ENCODE results near the gene PRDM16.

PRDM16 gene

DNA sequence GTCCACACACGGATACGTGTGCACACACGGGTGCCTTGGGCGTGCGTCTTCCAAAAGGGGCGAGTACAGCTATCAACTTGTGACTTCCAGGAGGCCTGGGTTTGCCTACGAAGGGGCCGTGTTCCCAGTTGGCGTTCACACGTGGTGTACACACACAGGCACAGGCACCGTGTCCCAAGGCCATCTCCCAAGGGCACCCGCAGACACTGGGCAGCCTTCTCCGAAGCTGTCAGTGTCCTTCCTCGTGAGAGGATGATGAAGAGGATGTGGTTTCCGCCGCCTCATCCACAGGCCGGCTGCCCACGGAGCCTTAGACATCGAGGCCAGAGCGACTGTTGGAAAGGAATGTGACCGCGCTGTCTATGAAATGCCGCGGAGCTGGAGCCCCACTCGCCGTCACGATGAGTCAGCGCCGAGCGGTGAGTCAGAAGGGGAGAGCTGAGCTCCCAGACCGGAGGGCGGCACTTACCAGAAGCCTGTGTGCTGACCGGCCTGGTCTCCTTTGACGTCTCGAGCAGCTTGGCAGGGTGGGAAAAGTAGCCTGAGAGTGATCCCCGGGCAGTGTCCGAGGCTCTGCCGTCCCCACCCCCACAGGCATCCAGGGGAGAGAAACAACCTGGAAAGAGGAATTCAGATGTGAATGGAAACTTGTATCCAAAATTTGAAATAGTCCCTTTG, 244.0 kb downstream of the PRDM16 start:
- H3K4me1 Mint-ChIP-seq (ENCODE audit: low read depth): peaks cover 21% of the 10 kb centered on the region
- intact Hi-C loops (cut with micrococcal nuclease): no loop called here
- H3K27me3 Mint-ChIP-seq: peaks cover 31% of the 10 kb centered on the region
- peaks cover 11% of the 10 kb centered on the region for H3K9me3 Mint-ChIP-seq
- no peak overlapping the region for H3K27ac Mint-ChIP-seq
- no peaks in the 10 kb centered on the region for H3K36me3 Mint-ChIP-seq (ENCODE audit: low read depth)
- H3K4me3 Mint-ChIP-seq: no peak overlapping the region

GRCh38 chr1:3313576-3313950, 244.6 kb downstream of the PRDM16 start:
- H3K27ac Mint-ChIP-seq: no peak overlapping the region
- no peak overlapping the region for H3K4me3 Mint-ChIP-seq
- peaks cover 11% of the 10 kb centered on the region for H3K9me3 Mint-ChIP-seq
- H3K4me1 Mint-ChIP-seq (ENCODE audit: low read depth): peaks cover 21% of the 10 kb centered on the region
- intact Hi-C loops (cut with micrococcal nuclease): no loop called here
- H3K36me3 Mint-ChIP-seq (ENCODE audit: low read depth): no peaks in the 10 kb centered on the region
- peaks cover 31% of the 10 kb centered on the region for H3K27me3 Mint-ChIP-seq

GRCh38 chr1:3314491-3315381, 245.7 kb downstream of the PRDM16 start:
- no peak overlapping the region for H3K27ac Mint-ChIP-seq
- H3K27me3 Mint-ChIP-seq: peaks cover 31% of the 10 kb centered on the region

GRCh38 chr1:3315399-3316339, 246.7 kb downstream of the PRDM16 start:
- Mint-ChIP-seq H3K4me1 (ENCODE audit: low read depth) (peaks cover 21% of the 10 kb centered on the region), H3K27ac (no peak overlapping the region), H3K36me3 (ENCODE audit: low read depth) (no peaks in the 10 kb centered on the region), H3K4me3 (no peak overlapping the region), H3K27me3 (peaks cover 31% of the 10 kb centered on the region), H3K9me3 (peaks cover 11% of the 10 kb centered on the region)
- intact Hi-C loops (cut with micrococcal nuclease): no loop called here

More at GRCh38 chr1:3314491-3315381, 245.7 kb downstream of the PRDM16 start:
- Mint-ChIP-seq H3K9me3 (peaks cover 11% of the 10 kb centered on the region), H3K4me3 (no peak overlapping the region), H3K4me1 (ENCODE audit: low read depth) (peaks cover 21% of the 10 kb centered on the region), H3K36me3 (ENCODE audit: low read depth) (no peaks in the 10 kb centered on the region)
- intact Hi-C loops (cut with micrococcal nuclease): no loop called here

GRCh38 chr1:3316340-3316943, 247.4 kb downstream of the PRDM16 start:
- Mint-ChIP-seq H3K27ac (no peak overlapping the region), H3K4me1 (ENCODE audit: low read depth) (peaks cover 21% of the 10 kb centered on the region), H3K27me3 (peaks cover 31% of the 10 kb centered on the region), H3K4me3 (no peak overlapping the region), H3K9me3 (peaks cover 11% of the 10 kb centered on the region), H3K36me3 (ENCODE audit: low read depth) (no peaks in the 10 kb centered on the region)
- intact Hi-C loops (cut with micrococcal nuclease): no loop called here

- Mint-ChIP-seq H3K27ac (no peak overlapping the region), H3K9me3 (peaks cover 11% of the 10 kb centered on the region), H3K4me1 (ENCODE audit: low read depth) (peaks cover 21% of the 10 kb centered on the region)
Measured at GRCh38 chr1:3317456-3317855, 248.5 kb downstream of the PRDM16 start.

GRCh38 chr1:3318329-3318728, 249.3 kb downstream of the PRDM16 start:
- intact Hi-C loops (cut with micrococcal nuclease): no loop called here
- Mint-ChIP-seq H3K4me3 (no peak overlapping the region), H3K36me3 (ENCODE audit: low read depth) (no peaks in the 10 kb centered on the region), H3K27me3 (peaks cover 29% of the 10 kb centered on the region), H3K27ac (no peak overlapping the region), H3K9me3 (peaks cover 11% of the 10 kb centered on the region), H3K4me1 (ENCODE audit: low read depth) (peaks cover 12% of the 10 kb centered on the region)

More at GRCh38 chr1:3317456-3317855, 248.5 kb downstream of the PRDM16 start:
- intact Hi-C loops (cut with micrococcal nuclease): no loop called here
- H3K4me3 Mint-ChIP-seq: no peak overlapping the region
- no peaks in the 10 kb centered on the region for H3K36me3 Mint-ChIP-seq (ENCODE audit: low read depth)
- H3K27me3 Mint-ChIP-seq: peaks cover 29% of the 10 kb centered on the region

GRCh38 chr1:3319874-3320245, 250.9 kb downstream of the PRDM16 start:
- Mint-ChIP-seq H3K36me3 (ENCODE audit: low read depth) (no peaks in the 10 kb centered on the region), H3K27ac (no peak overlapping the region), H3K9me3 (peaks cover 11% of the 10 kb centered on the region), H3K4me3 (no peak overlapping the region), H3K4me1 (ENCODE audit: low read depth) (peaks cover 8% of the 10 kb centered on the region), H3K27me3 (peaks cover 22% of the 10 kb centered on the region)
- intact Hi-C loops (cut with micrococcal nuclease): no loop called here

GRCh38 chr1:3320246-3321152, 251.5 kb downstream of the PRDM16 start:
- H3K36me3 Mint-ChIP-seq (ENCODE audit: low read depth): no peaks in the 10 kb centered on the region
- no peak overlapping the region for H3K27ac Mint-ChIP-seq
- H3K27me3 Mint-ChIP-seq: peaks cover 20% of the 10 kb centered on the region
- no peak overlapping the region for H3K4me3 Mint-ChIP-seq
- H3K4me1 Mint-ChIP-seq (ENCODE audit: low read depth): peaks cover 8% of the 10 kb centered on the region
- intact Hi-C loops (cut with micrococcal nuclease): no loop called here
- H3K9me3 Mint-ChIP-seq: peaks cover 11% of the 10 kb centered on the region

DNA sequence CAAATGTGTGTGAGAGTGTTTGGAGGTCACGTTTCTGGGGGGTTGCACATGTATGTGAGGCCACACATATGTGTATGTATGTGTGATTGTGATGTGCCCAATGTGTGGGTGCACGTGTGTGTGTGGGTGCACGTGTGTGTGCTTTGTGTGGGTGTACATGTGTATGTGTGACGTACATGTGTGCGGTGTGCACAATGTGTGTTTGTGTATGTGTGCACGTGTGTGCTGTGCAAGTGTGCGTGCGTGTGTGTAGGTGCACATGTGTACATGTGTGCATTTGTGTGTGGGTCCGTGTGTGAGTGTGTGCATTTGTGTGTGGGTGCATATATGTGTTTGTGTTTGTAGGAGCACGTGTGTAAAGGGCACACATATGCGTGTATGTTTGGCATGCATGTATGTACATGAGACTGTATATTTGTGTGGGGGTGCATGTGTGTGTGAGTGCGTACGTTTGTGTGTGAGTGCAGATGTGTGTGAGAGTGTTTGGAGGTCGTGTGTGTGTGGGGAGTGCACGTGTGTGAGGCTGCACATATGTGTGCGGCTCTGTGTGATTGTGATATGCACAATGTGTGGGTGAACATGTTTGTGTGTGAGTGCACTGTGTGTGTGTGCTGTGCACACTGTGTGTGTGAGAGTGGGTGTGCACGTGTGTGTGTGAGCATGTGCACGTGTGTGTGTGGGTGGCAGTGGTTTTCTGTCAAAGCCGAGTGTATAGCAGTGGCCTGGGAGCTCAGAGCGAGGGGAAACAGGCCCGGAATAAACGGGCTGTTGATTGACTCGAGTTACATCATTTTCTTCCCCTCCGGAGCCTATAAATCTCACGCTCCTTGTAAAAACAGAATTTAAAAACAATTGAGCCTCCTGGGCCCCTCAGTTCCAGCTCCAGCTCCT, 252.8 kb downstream of the PRDM16 start:
- intact Hi-C loops (cut with micrococcal nuclease): no loop called here
- H3K9me3 Mint-ChIP-seq: peaks cover 3% of the 10 kb centered on the region
- H3K4me3 Mint-ChIP-seq: no peak overlapping the region
- no peak overlapping the region for H3K27ac Mint-ChIP-seq
- peaks cover 17% of the 10 kb centered on the region for H3K27me3 Mint-ChIP-seq
- H3K36me3 Mint-ChIP-seq (ENCODE audit: low read depth): no peaks in the 10 kb centered on the region
- peaks cover under 1% of the 10 kb centered on the region for H3K4me1 Mint-ChIP-seq (ENCODE audit: low read depth)

DNA sequence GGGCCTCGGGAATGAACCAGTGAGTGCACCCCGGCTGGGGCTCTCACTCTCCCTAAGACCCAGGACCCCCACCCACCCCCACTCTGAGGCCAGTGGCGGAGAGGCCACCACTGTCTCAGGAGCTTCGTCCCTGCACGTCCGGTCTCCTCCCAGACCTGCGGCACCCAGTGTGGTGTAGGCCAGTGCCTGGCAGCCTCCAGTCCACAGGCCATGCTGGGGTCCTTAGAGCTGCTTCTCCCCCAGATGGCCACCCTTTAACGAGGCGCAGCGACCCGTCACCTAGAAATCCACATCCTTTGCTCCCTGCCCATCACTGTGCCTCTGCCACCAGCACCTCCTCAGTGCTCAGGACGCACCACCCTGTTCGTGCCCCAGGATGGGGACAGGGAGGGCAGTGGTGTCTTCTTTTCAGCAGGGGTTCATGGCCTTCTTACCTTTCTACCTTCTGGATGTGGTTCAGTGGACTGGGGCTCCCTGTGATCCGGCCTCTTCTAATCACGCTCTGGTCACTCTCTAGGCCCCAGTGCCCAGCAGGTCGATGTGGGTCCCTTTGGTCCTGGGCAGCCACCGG, 253.5 kb downstream of the PRDM16 start:
- Mint-ChIP-seq H3K4me1 (ENCODE audit: low read depth) (no peaks in the 10 kb centered on the region), H3K4me3 (no peak overlapping the region), H3K27ac (no peak overlapping the region), H3K36me3 (ENCODE audit: low read depth) (no peaks in the 10 kb centered on the region), H3K27me3 (peaks cover 17% of the 10 kb centered on the region), H3K9me3 (no peaks in the 10 kb centered on the region)
- intact Hi-C loops (cut with micrococcal nuclease): no loop called here

All from dendritic cell treated with granulocyte-macrophage colony-stimulating factor and Interleukin-4, amounts not matched to agents 40 ng/mL and 50 ng/mL, for 4 days (primary cell).